HEK293 (cell line): Measurements from ENCODE around the gene ADAM17.

Experiments
- CTCF ChIA-PET: fragments of 350-600 bp; formaldehyde crosslinking; extraction: SDS; loops from one replicate; lab custom pipeline; 2021; ENCODE audit warnings: antibody characterized with exemption; lab: Yijun Ruan, JAX
- POLR2A ChIA-PET: fragments of 300-600 bp; formaldehyde crosslinking; extraction: SDS; loops from one replicate; lab custom pipeline; 2020; ENCODE audit warnings: antibody characterized with exemption, inconsistent platforms; lab: Yijun Ruan, JAX
- H3K27ac ChIP-seq: fragments of 200-500 bp; sonication (Bioruptor generic); 2 replicates; pipeline ENCODE4 v1.5.1; 2014; ENCODE audit warnings: low read depth, low read length, control low read depth, inconsistent platforms; ENCODE audit errors: extremely low read depth
- H3K36me3 ChIP-seq, 2 experiments: fragments of 200-500 bp in 1 of 2; sonication (Bioruptor generic) in 1 of 2; 1 replicate in 1 of 2; 2 replicates in 1 of 2; pipeline ENCODE4 v1.5.1; 2014 to 2017; ENCODE audit warnings: inconsistent platforms in 2 of 2, low read length in 2 of 2; ENCODE audit not compliant: control insufficient read depth in 2 of 2, insufficient read depth in 1 of 2
- H3K4me1 ChIP-seq: fragments of 200-500 bp; sonication (Bioruptor generic); 2 replicates; pipeline ENCODE4 v1.5.1; 2014; ENCODE audit warnings: mild to moderate bottlenecking, low read length, inconsistent platforms; ENCODE audit not compliant: control insufficient read depth, insufficient read depth
- H3K4me3 ChIP-seq: 2 replicates; pipeline ENCODE4 v1.5.1; 2011; ENCODE audit warnings: low read depth, mild to moderate bottlenecking, control low read depth, low read length, moderate library complexity
- H3K9me3 ChIP-seq: fragments of 200-500 bp; sonication (Bioruptor generic); 2 replicates; pipeline ENCODE4 v1.5.1; 2014; ENCODE audit warnings: low read depth, low read length, inconsistent platforms; ENCODE audit not compliant: control insufficient read depth, insufficient read depth
- ELK4 ChIP-seq: IDR thresholded peaks from 2 replicates; pipeline ENCODE4 v1.6.1; 2011; ENCODE audit warnings: mild to moderate bottlenecking, low read depth, low read length, borderline replicate concordance
- GLIS1 ChIP-seq: fragments of 450-650 bp; formaldehyde crosslinking; IDR thresholded peaks from 2 replicates; pipeline ENCODE4 v1.5.1; 2016; ENCODE audit warnings: missing biosample characterization, missing genetic modification characterization
- PRDM1 ChIP-seq: fragments of 450-650 bp; formaldehyde crosslinking; IDR thresholded peaks from 2 replicates; pipeline ENCODE4; 2016; ENCODE audit warnings: missing biosample characterization, missing genetic modification characterization
- SCRT2 ChIP-seq: fragments of 450-650 bp; formaldehyde crosslinking; IDR thresholded peaks from 2 replicates; pipeline ENCODE4 v1.5.1; 2016; ENCODE audit warnings: missing biosample characterization, missing genetic modification characterization
- TRIM28 ChIP-seq: IDR thresholded peaks from 2 replicates; pipeline ENCODE4 v1.6.1; 2011; ENCODE audit warnings: low read length, control low read depth, borderline replicate concordance
- ZBTB17 ChIP-seq: fragments of 450-650 bp; formaldehyde crosslinking; IDR thresholded peaks from 2 replicates; pipeline ENCODE4 v1.5.1; 2016; ENCODE audit warnings: missing biosample characterization, missing genetic modification characterization
- ZFP41 ChIP-seq: fragments of 450-650 bp; formaldehyde crosslinking; IDR thresholded peaks from 2 replicates; pipeline ENCODE4 v1.5.1; 2016; ENCODE audit warnings: missing biosample characterization, missing genetic modification characterization, borderline replicate concordance
- ZNF133 ChIP-seq: fragments of 450-650 bp; formaldehyde crosslinking; IDR thresholded peaks from 2 replicates; pipeline ENCODE4 v1.5.1; 2016; ENCODE audit warnings: missing biosample characterization, missing genetic modification characterization
- ZNF2 ChIP-seq: fragments of 450-650 bp; formaldehyde crosslinking; IDR thresholded peaks from 2 replicates; pipeline ENCODE4 v1.5.1; 2016; ENCODE audit warnings: missing biosample characterization, missing genetic modification characterization
- ZNF223 ChIP-seq: fragments of 450-650 bp; formaldehyde crosslinking; IDR thresholded peaks from 2 replicates; pipeline ENCODE4 v1.5.1; 2016; ENCODE audit warnings: missing biosample characterization, missing genetic modification characterization
- ZNF266 ChIP-seq: fragments of 450-650 bp; formaldehyde crosslinking; IDR thresholded peaks from 2 replicates; pipeline ENCODE4 v1.5.1; 2016; ENCODE audit warnings: missing biosample characterization, missing genetic modification characterization, low read depth
- ZNF302 ChIP-seq: fragments of 450-650 bp; formaldehyde crosslinking; IDR thresholded peaks from 2 replicates; pipeline ENCODE4 v1.5.1; 2016; ENCODE audit warnings: missing biosample characterization, missing genetic modification characterization, low read depth
- ZNF335 ChIP-seq: fragments of 450-650 bp; formaldehyde crosslinking; conservative IDR thresholded peaks from 2 replicates; pipeline ENCODE4 v1.5.1; 2016; ENCODE audit warnings: missing biosample characterization, missing genetic modification characterization
- ZNF354C ChIP-seq: fragments of 450-650 bp; formaldehyde crosslinking; IDR thresholded peaks from 2 replicates; pipeline ENCODE4 v1.5.1; 2016; ENCODE audit warnings: missing biosample characterization, missing genetic modification characterization, low read depth, borderline replicate concordance
- ZNF416 ChIP-seq: fragments of 450-650 bp; formaldehyde crosslinking; IDR thresholded peaks from 2 replicates; pipeline ENCODE4 v1.5.1; 2016; ENCODE audit warnings: missing biosample characterization, missing genetic modification characterization
- ZNF48 ChIP-seq: fragments of 450-650 bp; formaldehyde crosslinking; IDR thresholded peaks from 2 replicates; pipeline ENCODE4 v1.5.1; 2016; ENCODE audit warnings: missing biosample characterization, missing genetic modification characterization
- ZNF544 ChIP-seq: fragments of 450-650 bp; formaldehyde crosslinking; IDR thresholded peaks from 2 replicates; pipeline ENCODE4 v1.5.0; 2017; ENCODE audit warnings: missing biosample characterization, missing genetic modification characterization
- ZNF837 ChIP-seq: fragments of 450-650 bp; formaldehyde crosslinking; IDR thresholded peaks from 2 replicates; pipeline ENCODE4 v1.5.1; 2016; ENCODE audit warnings: missing biosample characterization, missing genetic modification characterization
- ZSCAN23 ChIP-seq: fragments of 450-650 bp; formaldehyde crosslinking; IDR thresholded peaks from 2 replicates; pipeline ENCODE4 v1.5.1; 2016; ENCODE audit warnings: missing biosample characterization, missing genetic modification characterization
- TF ChIP-seq, protein P1 (sequence below): fragments of 450-650 bp; formaldehyde crosslinking; IDR thresholded peaks from 2 replicates; pipeline ENCODE4 v1.5.1; 2016; ENCODE audit warnings: missing biosample characterization, missing genetic modification characterization
- TF ChIP-seq, protein P2 (sequence below): fragments of 450-650 bp; formaldehyde crosslinking; IDR thresholded peaks from 2 replicates; pipeline ENCODE4 v1.5.1; 2016; ENCODE audit warnings: missing biosample characterization, missing genetic modification characterization, low read depth

The ADAM17 gene

GRCh38 chr2:9518780-9519179 is 36.9 kb downstream of the ADAM17 start:
- H3K4me3 ChIP-seq: no peak overlapping the region
- no peaks in the 10 kb centered on the region for H3K9me3 ChIP-seq
- no peak overlapping the region for H3K27ac ChIP-seq
- CTCF ChIA-PET: no interaction called here
- TF ChIP-seq ZNF354C (tag by site-specific recombination) (no peak), ZNF133 (tag by site-specific recombination) (no peak), ZSCAN23 (no peak)
- TF ChIP-seq, protein P1, sequence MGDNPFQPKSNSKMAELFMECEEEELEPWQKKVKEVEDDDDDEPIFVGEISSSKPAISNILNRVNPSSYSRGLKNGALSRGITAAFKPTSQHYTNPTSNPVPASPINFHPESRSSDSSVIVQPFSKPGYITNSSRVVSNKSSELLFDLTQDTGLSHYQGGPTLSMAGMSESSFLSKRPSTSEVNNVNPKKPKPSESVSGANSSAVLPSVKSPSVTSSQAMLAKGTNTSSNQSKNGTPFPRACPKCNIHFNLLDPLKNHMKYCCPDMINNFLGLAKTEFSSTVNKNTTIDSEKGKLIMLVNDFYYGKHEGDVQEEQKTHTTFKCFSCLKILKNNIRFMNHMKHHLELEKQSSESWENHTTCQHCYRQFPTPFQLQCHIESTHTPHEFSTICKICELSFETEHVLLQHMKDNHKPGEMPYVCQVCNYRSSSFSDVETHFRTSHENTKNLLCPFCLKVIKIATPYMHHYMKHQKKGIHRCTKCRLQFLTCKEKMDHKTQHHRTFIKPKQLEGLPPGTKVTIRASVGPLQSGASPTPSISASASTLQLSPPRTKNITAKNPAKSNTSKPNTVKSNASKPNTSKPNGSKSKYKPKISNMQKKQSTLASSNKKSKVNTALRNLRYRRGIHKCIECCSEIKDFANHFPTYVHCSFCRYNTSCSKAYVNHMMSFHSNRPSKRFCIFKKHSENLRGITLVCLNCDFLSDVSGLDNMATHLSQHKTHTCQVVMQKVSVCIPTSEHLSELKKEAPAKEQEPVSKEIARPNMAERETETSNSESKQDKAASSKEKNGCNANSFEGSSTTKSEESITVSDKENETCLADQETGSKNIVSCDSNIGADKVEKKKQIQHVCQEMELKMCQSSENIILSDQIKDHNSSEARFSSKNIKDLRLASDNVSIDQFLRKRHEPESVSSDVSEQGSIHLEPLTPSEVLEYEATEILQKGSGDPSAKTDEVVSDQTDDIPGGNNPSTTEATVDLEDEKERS (tag by site-specific recombination): no peak
- H3K4me1 ChIP-seq: no peaks in the 10 kb centered on the region
- H3K36me3 ChIP-seq: peaks cover 25 to 71% of the 10 kb centered on the region in 2 experiments
- POLR2A ChIA-PET: interaction anchor here (1.5 kb wide), 1 partner anchor 112 kb away, joined by 3 read pairs; the partner anchor contains the start of gene YWHAQ

GRCh38 chr2:9518163-9518562 is 37.5 kb downstream of the ADAM17 start:
- no peak overlapping the region for H3K27ac ChIP-seq
- no peaks in the 10 kb centered on the region for H3K4me1 ChIP-seq
- peaks cover 30 to 70% of the 10 kb centered on the region in 2 experiments for H3K36me3 ChIP-seq
- ChIA-PET CTCF (no interaction called here), POLR2A (interaction anchor here (1.5 kb wide), 1 partner anchor 113 kb away, joined by 3 read pairs; the partner anchor contains the start of gene YWHAQ)
- H3K4me3 ChIP-seq: no peak overlapping the region
- no peaks in the 10 kb centered on the region for H3K9me3 ChIP-seq
- no peak for TF ChIP-seq ZBTB17 (tag by site-specific recombination)
- TF ChIP-seq, protein P2, sequence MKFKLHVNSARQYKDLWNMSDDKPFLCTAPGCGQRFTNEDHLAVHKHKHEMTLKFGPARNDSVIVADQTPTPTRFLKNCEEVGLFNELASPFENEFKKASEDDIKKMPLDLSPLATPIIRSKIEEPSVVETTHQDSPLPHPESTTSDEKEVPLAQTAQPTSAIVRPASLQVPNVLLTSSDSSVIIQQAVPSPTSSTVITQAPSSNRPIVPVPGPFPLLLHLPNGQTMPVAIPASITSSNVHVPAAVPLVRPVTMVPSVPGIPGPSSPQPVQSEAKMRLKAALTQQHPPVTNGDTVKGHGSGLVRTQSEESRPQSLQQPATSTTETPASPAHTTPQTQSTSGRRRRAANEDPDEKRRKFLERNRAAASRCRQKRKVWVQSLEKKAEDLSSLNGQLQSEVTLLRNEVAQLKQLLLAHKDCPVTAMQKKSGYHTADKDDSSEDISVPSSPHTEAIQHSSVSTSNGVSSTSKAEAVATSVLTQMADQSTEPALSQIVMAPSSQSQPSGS: no peak
- TF ChIP-seq ZNF837 (tag by site-specific recombination): no peak
- no peak for TF ChIP-seq PRDM1
- no peak for TF ChIP-seq ELK4
- no peak for TF ChIP-seq ZNF302 (tag by site-specific recombination)
- TF ChIP-seq ZNF48 (tag by site-specific recombination): no peak
- TF ChIP-seq TRIM28: no peak
- no peak for TF ChIP-seq ZNF223 (tag by site-specific recombination)
- TF ChIP-seq ZNF2 (tag by site-specific recombination): no peak

- no peaks in the 10 kb centered on the region for H3K4me1 ChIP-seq
- no peak overlapping the region for H3K27ac ChIP-seq
- ChIA-PET POLR2A (no interaction called here), CTCF (no interaction called here)
- no peak for TF ChIP-seq ZFP41
- TF ChIP-seq GLIS1: no peak
- no peak for TF ChIP-seq SCRT2 (tag by site-specific recombination)
- no peak for TF ChIP-seq ZNF544 (tag by site-specific recombination)
- TF ChIP-seq ZNF335 (tag by site-specific recombination): no peak
- TF ChIP-seq ZNF266 (tag by site-specific recombination): no peak
- TF ChIP-seq ZNF416: no peak
- H3K36me3 ChIP-seq: peaks cover 33 to 71% of the 10 kb centered on the region in 2 experiments
- no peaks in the 10 kb centered on the region for H3K9me3 ChIP-seq
- H3K4me3 ChIP-seq: no peak overlapping the region
Observed at GRCh38 chr2:9517118-9517782, 38.4 kb downstream of the ADAM17 start.
